ENCODE results near the gene SLC16A3.

The SLC16A3 gene

GRCh38 chr17:82212331-82213250 is 16.3 kb upstream of the SLC16A3 start, which contains the start of gene CCDC57:
Gene CCDC57 (minus strand): TSS chr17:82212842. CDS start chr17:82201944, 10,898 bp downstream.
- no peak within 1 kb of the TSS for H3K27ac Mint-ChIP-seq
- H3K4me3 Mint-ChIP-seq, result peak within 1 kb of the TSS; percentile 82
- peak; percentile 91 for DNase-seq
- no peak for TF ChIP-seq CTCF (IDR thresholded peaks at IDR 0.05)
- H3K9me3 Mint-ChIP-seq, result no peaks in the 10 kb centered on the region
- peaks cover 20% of the 10 kb centered on the region for H3K4me1 Mint-ChIP-seq
- no peaks in the 10 kb centered on the region for H3K27me3 Mint-ChIP-seq (ENCODE audit: low read depth, poor library complexity)
- H3K36me3 Mint-ChIP-seq (ENCODE audit: low read depth), result peaks cover 7% of the 10 kb centered on the region

- Mint-ChIP-seq H3K4me3 (peak overlapping the region; percentile 82), H3K4me1 (peaks cover 18% of the 10 kb centered on the region), H3K27me3 (ENCODE audit: low read depth, poor library complexity) (peaks cover 1% of the 10 kb centered on the region), H3K36me3 (ENCODE audit: low read depth) (peaks cover 5% of the 10 kb centered on the region), H3K9me3 (no peaks in the 10 kb centered on the region), H3K27ac (no peak overlapping the region)
- no peak for TF ChIP-seq CTCF (IDR thresholded peaks at IDR 0.05)
- peak; percentile 53 for DNase-seq
These were observed 15.4 kb upstream of the SLC16A3 start for GRCh38 chr17:82213251-82214011.

GRCh38 chr17:82214012-82214628 is 14.7 kb upstream of the SLC16A3 start:
- no peaks in the 10 kb centered on the region for H3K9me3 Mint-ChIP-seq
- DNase-seq, result no peak
- peak overlapping the region; percentile 58 for H3K4me3 Mint-ChIP-seq
- peaks cover 5% of the 10 kb centered on the region for H3K36me3 Mint-ChIP-seq (ENCODE audit: low read depth)
- TF ChIP-seq CTCF (IDR thresholded peaks at IDR 0.05), result no peak
- peaks cover 18% of the 10 kb centered on the region for H3K4me1 Mint-ChIP-seq
- peaks cover 3% of the 10 kb centered on the region for H3K27me3 Mint-ChIP-seq (ENCODE audit: low read depth, poor library complexity)
- H3K27ac Mint-ChIP-seq, result no peak overlapping the region

- TF ChIP-seq CTCF (IDR thresholded peaks at IDR 0.05), result no peak
- Mint-ChIP-seq H3K4me1 (peaks cover 18% of the 10 kb centered on the region), H3K9me3 (no peaks in the 10 kb centered on the region), H3K4me3 (no peak overlapping the region), H3K27me3 (ENCODE audit: low read depth, poor library complexity) (peaks cover 3% of the 10 kb centered on the region), H3K27ac (peak overlapping the region; percentile 48), H3K36me3 (ENCODE audit: low read depth) (no peaks in the 10 kb centered on the region)
- no peak for DNase-seq
These were observed 13.5 kb upstream of the SLC16A3 start for GRCh38 chr17:82215095-82215971.

GRCh38 chr17:82215972-82216300 is 12.9 kb upstream of the SLC16A3 start:
- no peak for DNase-seq
- Mint-ChIP-seq H3K27me3 (ENCODE audit: low read depth, poor library complexity) (peaks cover 3% of the 10 kb centered on the region), H3K36me3 (ENCODE audit: low read depth) (no peaks in the 10 kb centered on the region), H3K4me3 (no peak overlapping the region), H3K9me3 (no peaks in the 10 kb centered on the region), H3K27ac (no peak overlapping the region), H3K4me1 (peaks cover 18% of the 10 kb centered on the region)
- no peak for TF ChIP-seq CTCF (IDR thresholded peaks at IDR 0.05)
